Posterior cingulate gyrus (tissue), 11 donors: ENCODE results near the gene LRP2.
A peak's percentile ranks its signal among the peaks of the same experiment; 100 is the strongest.
"Not testable (repeated sequence)": the region's sequence is repeated elsewhere in the genome, so short reads cannot be mapped to it uniquely, and the experiment has no call there.

Source experiments
- DNase-seq, 10 donors: peaks; one replicate each; pipeline versions ENCODE4 v3.0.0 to v3.0.0-alpha.2; 2020 to 2021; ENCODE audit warnings: mixed read lengths in 3 of 10
- intact Hi-C: fragments of 100-400 bp; cut with DNase I; formaldehyde crosslinking; loops from one replicate; pipeline ENCODE4 v1.15.1; 2023

LRP2 gene

DNA sequence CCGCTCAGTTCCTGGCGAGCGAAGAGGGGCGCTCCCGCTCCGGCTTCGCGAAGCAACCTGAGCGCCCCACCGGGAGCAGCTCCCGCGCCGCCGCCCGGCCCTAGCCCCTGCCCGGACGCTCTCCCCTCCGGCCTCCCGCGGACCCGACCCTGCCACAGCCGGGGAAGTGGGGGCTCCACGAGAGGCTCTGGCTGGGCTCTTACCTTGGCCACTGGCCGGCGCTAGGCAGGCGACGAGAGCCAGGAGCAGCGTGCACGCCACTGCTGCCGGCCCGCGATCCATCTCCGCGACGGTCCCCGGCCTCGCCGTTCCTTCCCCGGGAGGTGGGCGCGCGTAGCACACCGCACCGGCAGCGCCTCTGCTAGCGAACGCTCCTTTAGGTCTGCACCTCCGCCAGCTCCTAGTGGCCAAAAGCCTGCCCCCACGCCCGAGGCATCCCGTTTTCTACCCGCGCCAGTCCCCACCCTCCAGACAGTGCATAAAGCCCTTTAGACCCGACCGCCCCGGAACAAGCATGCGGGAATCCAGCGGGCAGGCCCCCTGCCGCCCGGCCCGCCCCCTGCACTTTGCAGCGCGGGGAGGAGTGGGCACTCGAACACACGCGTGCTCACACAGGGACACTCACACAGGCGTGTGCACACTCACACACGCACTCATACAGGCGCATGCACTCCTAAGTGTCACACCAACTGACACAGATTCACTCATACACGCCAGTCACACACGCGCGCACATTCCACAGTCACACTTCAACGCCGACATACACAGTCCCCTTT is at the start of gene LRP2:
Gene LRP2 (minus strand): TSS at position 417 of the 776 bp plus-strand sequence. CDS start 135 bp downstream, at position 282.
- intact Hi-C loops = no loop called here
- peak in 9 of 10 donors; percentile 11 to 88 (median 45) for DNase-seq

DNA sequence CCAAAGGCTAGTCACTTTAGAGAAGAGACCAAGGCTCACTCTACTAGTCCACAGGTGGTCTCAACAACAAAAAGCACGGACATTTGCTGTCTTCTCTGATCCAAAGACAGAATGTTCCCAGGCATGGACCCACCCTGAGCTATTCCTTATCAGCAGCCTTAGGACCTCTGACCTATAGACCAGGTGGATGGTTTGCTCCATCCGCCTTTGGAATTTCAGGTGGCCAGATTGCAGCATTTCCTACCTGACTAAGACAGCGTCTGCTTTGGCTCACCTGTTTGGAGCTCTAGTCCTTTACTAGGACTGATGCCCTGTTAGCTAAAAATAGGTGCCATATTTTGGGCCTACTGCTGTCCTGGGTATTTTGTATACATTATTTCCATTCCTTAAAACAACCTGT is 44.6 kb upstream of the LRP2 start:
- intact Hi-C loops = no loop called here
- no peak for DNase-seq

GRCh38 chr2:169399491-169399890 is 37.2 kb upstream of the LRP2 start:
- DNase-seq = not testable (repeated sequence)
- intact Hi-C loops = loop anchor here (5.0 kb wide), 1 partner anchor 287 kb away; no protein-coding TSS in a partner anchor

DNA sequence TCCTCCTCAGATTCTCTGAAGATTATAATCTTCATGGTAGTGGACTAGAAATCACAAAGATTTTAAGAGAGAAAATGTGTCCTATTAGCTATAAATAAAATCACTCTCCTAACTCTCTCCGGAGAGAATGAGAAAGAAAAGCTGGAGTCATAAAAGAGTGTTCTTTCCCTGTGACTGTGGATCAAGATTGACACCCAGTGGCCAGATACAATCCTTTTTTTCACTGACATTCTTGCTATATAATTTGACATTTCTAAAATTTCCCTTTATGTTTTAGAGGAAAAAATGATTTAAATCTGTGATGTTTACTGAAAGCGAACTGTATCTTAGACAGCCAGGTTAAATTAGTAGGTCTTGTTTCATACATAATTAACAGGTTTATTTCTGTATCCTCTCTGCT is 35.4 kb upstream of the LRP2 start:
- intact Hi-C loops = loop anchor here (5.0 kb wide), 1 partner anchor 285 kb away; no protein-coding TSS in a partner anchor
- peak in 1 of 10 donors; percentile 19 for DNase-seq

DNA sequence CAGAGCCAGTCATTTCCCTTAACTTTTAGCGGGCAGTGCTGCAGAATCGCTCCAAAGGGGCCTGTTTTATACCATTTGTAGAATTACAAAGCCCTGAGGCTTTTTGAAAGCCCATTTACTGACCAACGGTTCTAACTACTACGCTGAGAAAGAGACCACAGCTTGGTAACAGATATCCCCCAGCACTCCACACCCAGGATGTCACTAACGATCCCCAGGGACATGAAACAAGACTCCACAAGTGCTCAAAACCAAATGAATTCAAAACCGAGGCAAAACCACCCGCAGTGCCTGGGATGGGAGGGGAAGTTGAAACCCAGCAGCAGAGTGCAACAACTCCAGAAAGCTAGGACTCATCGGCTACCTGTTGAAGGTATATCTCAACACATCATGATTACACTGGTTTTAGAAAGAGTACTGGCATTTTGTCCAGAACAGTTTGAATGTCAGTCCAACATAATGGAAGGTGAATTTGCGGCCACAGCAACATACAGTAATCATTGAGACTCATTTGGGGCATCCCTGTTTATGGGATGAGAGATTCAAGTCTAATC is 33.6 kb upstream of the LRP2 start:
- no peak for DNase-seq
- intact Hi-C loops = loop anchor here (5.0 kb wide), 1 partner anchor 284 kb away; no protein-coding TSS in a partner anchor

DNA sequence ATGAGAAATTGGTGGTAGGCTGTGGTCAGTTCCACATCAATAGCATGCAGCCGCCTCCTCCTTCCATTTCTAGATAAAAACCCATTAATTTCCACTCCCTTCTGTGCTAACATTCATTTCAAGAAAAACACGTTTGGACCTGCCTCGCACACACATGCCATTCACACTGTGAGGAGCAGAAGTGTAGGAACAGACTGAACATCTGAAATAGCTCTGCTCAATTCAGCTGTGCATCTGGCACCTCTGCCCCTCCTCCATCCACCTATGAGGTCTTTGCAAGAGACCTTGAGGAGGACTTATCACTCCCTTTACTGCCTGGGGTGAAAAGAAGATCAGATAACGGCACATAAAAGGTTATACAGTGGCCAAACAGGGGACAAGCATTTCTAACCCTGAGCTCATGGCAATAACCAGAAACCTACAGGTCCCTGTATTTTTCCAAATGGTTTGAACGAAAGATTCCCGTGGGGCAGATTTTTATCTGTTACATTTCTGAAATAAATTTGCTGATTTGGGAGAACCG is 30.8 kb upstream of the LRP2 start:
- DNase-seq = no peak
- intact Hi-C loops = no loop called here

DNA sequence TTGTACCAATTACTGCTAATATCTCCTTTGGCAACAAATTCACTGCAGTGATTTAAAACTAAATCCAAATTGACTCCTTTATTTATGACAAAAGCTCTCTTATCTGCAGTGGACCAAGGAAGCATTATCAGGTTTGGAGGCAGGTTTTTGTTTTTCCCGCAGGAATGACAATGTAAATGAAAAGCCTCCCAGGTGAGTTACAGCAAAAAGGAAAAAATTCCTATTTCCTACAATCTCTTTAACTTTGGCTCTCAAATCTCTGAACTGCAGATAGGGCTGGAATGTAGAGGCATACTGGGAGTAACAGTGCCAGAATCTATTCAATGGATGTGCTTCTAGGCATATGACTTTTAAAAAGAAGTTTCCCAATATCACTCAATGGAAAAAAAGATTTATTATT is 28.9 kb upstream of the LRP2 start:
- intact Hi-C loops = no loop called here
- no peak for DNase-seq

GRCh38 chr2:169388161-169388560 is 25.8 kb upstream of the LRP2 start:
- intact Hi-C loops = no loop called here
- DNase-seq = no peak

- intact Hi-C loops = no loop called here
- DNase-seq = no peak
These were observed 24.4 kb upstream of the LRP2 start for GRCh38 chr2:169386722-169387121.

GRCh38 chr2:169384816-169385215 is 22.5 kb upstream of the LRP2 start:
- intact Hi-C loops = no loop called here
- no peak for DNase-seq

GRCh38 chr2:169372561-169372960 is 10.2 kb upstream of the LRP2 start:
- no peak for DNase-seq
- intact Hi-C loops = no loop called here

DNA sequence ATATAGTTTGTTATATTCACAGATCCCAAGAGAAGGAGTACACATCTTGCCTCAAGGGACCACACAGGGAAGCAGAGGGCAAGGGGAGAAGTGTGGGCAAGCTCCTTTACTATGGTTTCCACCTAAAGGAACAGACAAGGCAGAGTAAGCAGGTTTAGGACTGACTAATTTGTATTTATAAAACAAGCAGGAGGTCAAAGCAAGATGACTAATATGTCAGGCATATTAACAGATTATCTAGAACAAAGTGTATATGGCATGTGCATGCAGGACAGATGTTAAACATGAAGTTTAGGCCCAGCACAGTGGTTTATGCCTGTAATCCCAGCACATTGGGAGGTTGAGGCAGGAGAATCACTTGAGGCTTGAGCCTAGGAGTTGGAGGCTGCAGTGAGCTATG is 3.7 kb upstream of the LRP2 start:
- no peak for DNase-seq
- intact Hi-C loops = no loop called here

- no peak for DNase-seq
- intact Hi-C loops = no loop called here
These were observed 2.7 kb upstream of the LRP2 start for GRCh38 chr2:169365029-169365480.

DNA sequence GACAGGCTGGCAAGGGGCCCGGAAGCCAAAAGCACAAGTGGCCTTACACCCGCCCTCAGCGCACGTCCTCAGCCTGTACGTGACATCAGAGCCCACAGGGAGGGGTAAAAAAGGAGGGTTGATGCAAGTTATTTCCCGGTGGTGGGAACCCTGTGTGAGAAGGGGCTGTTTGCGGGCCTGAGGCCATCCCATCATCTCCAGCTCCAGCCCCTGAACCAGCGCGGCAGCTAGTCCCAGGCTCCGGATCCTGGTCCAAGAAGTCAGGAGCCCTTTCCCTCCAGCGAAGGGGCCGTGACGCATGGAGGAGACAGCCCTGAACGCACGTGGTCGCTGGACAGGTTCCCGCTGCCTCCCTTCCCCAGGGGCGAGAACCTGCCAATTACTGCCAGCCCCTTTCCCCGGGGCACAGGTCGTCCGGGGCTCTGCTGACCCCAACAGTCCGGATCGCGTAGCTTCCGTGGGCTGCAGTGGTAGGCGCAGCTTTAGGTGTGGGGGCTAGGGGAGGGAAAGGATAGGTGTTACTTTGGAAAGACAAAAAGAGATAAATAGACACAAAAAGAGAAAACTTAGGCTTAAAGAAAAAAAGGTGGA is 1.3 kb upstream of the LRP2 start:
- intact Hi-C loops = no loop called here
- peak in 8 of 10 donors; percentile 11 to 82 (median 58) for DNase-seq

DNA sequence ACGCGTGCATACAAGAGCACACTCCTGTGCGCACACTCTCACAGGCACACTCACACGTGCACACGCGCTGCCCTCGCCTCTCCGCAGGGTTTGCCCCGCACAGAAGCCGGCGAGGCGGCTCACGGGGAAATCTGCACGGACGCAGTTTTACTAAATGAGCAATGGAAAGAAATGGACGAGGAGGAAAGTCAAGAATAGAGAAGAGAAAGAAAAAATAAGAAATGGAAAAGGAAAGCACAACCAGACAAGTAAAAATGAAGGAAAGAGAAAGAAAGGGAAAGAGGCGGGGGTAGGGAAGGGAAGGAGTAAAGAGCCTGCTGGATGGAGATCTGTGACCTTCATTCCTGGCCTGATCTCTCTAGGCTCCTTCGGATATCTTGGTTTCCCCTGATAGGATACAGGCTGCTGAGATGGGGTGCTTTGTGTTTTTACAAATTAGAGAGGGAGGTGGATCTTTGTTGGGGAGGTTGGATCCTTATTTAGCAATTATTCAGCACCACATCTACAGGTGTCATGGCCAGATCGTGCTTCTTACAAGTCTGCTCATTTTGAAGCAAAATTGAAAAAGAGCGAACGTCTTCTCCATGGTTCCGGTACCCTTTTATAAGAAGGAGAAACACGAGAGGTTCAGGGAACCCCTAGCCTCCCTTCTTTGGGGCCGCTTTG is 693 bp upstream of the LRP2 start:
- intact Hi-C loops = no loop called here
- DNase-seq = peak in 1 of 10 donors; percentile 76

- intact Hi-C loops = no loop called here
- DNase-seq = peak in 8 of 10 donors; percentile 10 to 91 (median 46)
These were observed 622 bp downstream of the LRP2 start for GRCh38 chr2:169361706-169362117.

DNA sequence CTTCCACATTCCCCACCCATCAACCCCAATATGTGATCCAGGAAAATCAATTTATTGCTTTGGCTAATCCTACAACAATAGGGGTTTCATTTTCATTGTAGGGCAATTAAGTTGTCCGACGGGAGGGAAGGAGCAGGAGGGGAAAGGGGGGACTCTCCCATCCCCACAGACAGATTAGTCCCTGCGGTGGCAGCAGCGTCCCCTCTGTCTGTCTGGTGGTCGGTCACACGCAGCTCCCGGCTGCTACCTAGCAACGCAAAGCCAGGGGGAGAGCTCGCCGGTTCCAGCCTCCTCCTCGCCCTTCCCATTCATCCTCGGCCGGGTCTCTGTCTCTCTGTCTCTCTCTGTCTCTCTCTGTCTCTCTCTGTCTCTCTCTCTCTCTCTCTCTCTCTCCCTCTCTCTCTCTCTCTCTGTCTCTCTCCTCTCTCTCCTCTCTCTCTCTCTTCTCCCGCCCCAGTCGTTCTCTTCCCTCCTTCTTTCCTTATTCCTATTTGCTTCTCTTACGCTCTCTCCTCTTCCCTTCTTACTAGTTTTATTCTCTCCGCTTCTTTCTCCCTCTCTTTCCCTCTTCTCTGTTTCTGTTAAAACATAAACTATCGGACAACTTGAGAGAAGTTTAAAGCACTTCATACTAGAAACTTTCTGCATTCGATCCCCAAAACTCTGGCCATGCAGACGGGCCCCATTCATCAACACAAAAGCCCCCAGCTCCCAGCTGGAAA is 1.2 kb downstream of the LRP2 start:
- peak in 2 of 10 donors; percentile 37 to 75 for DNase-seq
- intact Hi-C loops = no loop called here

GRCh38 chr2:169358016-169358415 is 4.3 kb downstream of the LRP2 start:
- intact Hi-C loops = no loop called here
- no peak for DNase-seq

DNA sequence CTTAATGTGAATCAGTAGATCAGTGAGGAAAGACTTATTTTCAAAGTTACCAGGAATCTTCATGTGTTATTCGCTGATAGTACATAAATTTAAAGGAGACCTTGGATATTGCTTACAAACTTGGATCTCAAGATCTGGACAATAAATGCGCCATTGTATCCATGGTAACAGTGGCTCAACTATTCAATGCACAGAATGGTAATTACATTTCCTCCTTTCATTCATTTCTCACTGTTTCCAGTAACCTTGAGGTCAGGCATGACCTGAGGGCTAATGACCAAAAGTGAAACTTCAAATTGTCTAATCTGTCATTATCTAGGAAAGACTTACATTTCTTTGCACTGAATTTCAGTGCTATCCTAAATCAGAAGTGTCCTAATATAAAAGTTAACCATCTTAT is 8.1 kb downstream of the LRP2 start:
- DNase-seq = no peak
- intact Hi-C loops = no loop called here

DNA sequence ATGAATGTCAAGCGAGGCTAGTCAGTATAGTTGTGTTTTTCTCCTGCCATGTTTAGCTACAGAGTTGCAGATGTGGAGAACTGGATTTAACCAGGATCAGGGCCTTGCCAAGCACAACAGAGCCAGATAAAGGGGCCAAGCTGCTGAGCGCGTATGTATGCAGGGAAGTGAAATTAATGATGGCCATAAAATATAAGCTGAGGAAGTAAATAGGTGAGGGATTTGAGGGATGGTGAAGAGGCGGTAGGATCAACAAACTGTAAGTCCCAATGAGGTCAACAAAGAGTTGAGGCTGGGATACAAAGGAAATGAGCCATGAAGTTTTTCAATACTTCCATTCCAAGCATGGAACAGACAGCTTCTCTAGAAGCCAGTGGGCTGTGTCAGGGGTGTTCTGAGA is 10.6 kb downstream of the LRP2 start:
- DNase-seq = no peak
- intact Hi-C loops = no loop called here
